HG02852 (cell line): ENCODE data around the gene CEACAM16.

Source experiments
- ATAC-seq: cut with Tn5 transposase; IDR thresholded peaks from one replicate; pipeline ENCODE4 v1.9.1; 2021; ENCODE audit warnings: mild to moderate bottlenecking, moderate library complexity; ENCODE audit not compliant: unreplicated experiment

The CEACAM16 gene

GRCh38 chr19:44757735-44758505 lies 59.0 kb downstream of the CEACAM16 start:
- ATAC-seq: no peak

DNA sequence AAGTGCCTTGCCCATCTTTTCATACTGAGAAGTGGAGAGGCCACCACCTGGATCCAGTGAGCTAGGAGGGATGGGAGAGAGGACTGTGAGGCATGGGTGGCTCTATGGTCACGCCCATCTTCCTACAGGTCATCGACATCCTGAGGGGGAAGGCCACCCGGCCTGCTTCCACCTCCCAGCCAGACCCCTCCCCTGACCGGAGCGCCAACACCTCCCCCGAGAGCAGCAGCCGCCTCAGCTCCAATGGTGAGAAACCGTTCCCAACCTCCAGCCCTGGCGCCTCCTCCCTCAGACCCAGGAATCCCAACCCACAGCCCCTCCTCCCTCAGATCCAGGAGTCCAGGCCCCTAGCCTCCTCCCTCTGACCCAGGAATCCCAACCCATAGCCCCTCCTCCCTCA lies 59.6 kb downstream of the CEACAM16 start:
- no peak for ATAC-seq

DNA sequence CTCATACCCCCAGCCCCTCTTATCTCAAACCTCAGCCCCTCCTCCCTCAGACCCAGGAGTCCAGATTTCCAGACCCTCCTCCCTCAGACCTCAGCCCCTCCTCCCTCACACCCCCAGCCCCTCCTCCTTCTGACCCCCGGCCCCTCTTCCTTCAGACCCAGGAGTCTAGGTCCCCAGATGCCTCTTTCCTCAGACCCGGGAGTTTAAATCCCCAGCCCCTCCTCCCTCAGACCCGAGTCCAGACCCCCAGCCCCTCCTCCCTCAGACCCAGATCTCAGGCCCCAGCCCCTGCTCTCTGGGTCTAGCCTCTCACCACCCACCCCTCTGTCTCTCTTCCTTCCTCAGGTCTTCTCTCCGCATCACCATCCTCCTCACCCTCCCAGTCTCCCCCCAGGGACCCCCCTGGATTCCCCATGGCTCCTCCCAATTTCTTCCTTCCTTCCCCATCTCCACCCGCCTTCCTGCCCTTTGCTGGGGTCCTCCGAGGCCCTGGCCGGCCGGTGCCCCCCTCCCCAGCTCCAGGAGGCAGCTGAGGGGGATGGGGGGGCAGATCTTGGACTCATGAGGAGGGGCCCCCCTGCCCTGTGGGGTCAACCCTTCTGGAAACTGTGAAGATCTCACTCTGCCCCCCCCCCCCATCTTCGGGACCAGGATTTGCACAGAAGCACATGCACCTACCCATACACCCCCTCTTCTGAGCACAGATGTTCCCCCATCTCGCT lies 60.3 kb downstream of the CEACAM16 start:
- ATAC-seq: no peak
